ENCODE results near the gene RFPL3. TPM values are rescaled to one million over a fixed set of nuclear protein-coding genes. Genes with fewer than 3 reads are reported as not detected.

The RFPL3 gene
- total and polyA plus RNA-seq, 10 of the 15 experiments (the other 5 are each of a cell fraction or from before 2014, with no cell fraction given), result not detected

GRCh38 chr22:32331918-32332725, 25.5 kb upstream of the RFPL3 start (continued):
- TF ChIP-seq SRF (IDR thresholded peaks at IDR 0.05; ENCODE audit: low read depth in 2 of 2, low read length in 2 of 2) (no peak), ZNF384 (IDR thresholded peaks at IDR 0.05; ENCODE audit: borderline replicate concordance, low read depth, low read length) (no peak), TCF3 (IDR thresholded peaks at IDR 0.05; ENCODE audit: borderline replicate concordance, insufficient read depth, low read depth, low read length) (no peak), CBFB (IDR thresholded peaks at IDR 0.05; ENCODE audit: low read depth) (no peak)

GRCh38 chr22:32333141-32333768, 24.4 kb upstream of the RFPL3 start:
- no peaks in the 10 kb centered on the region for H4K20me1 ChIP-seq (ENCODE audit: control insufficient read depth, insufficient read depth)
- TF ChIP-seq NRF1 (conservative IDR thresholded peaks at IDR 0.05; ENCODE audit: low read depth, low read length), result no peak
- TF ChIP-seq STAT3 (IDR thresholded peaks at IDR 0.05; ENCODE audit: low read depth, low read length), result no peak
- SMC1A ChIA-PET (ENCODE audit: uncharacterized antibody, unreplicated experiment), result no interaction called here
- no peak overlapping the region for H3K4me2 ChIP-seq (ENCODE audit: control insufficient read depth, insufficient read depth)
- RAD21 ChIA-PET (ENCODE audit: unreplicated experiment), result no interaction called here
- BruUV-seq (replicated peaks), result no TSS peak
- POLR2A ChIA-PET, result no interaction called here
- CTCF ChIA-PET, result no interaction called here
- no peak for FAIRE-seq
- H3K36me3 ChIP-seq (ENCODE audit: control insufficient read depth in 2 of 2, insufficient read depth in 2 of 2, low read length in 1 of 2), result no peaks in the 10 kb centered on the region
- H3K79me2 ChIP-seq (ENCODE audit: control insufficient read depth, insufficient read depth, low read length), result no peaks in the 10 kb centered on the region
- in situ Hi-C loops (cut with MboI), result no loop called here
- no peaks in the 10 kb centered on the region for H3K27me3 ChIP-seq (replicated peaks in 1 of 2; ENCODE audit: control insufficient read depth in 2 of 2, insufficient read depth in 2 of 2, low read length in 1 of 2)
- no peak for ATAC-seq
- DNase-seq (ENCODE audit: low read depth, low spot score), result no peak
- H3K4me1 ChIP-seq (ENCODE audit: control insufficient read depth, insufficient read depth, low read length), result no peaks in the 10 kb centered on the region
- intact Hi-C loops (cut with micrococcal nuclease; ENCODE audit: unreplicated experiment), result no loop called here
- no peak overlapping the region for H3K4me3 ChIP-seq
- H3K9ac ChIP-seq (ENCODE audit: control insufficient read depth, insufficient read depth, low read length), result no peak overlapping the region
- WGBS (ENCODE audit: insufficient coverage, insufficient replicate concordance, low lambda C conversion rate, missing lambda C conversion rate), result 16% methylated on average over 10 of the region's 10 CpGs
- no peak overlapping the region for H2AFZ ChIP-seq (ENCODE audit: control insufficient read depth, low read depth, low read length)
- no peaks in the 10 kb centered on the region for H3K9me3 ChIP-seq (replicated peaks; ENCODE audit: control insufficient read depth, insufficient read depth, low read length)
- no peak overlapping the region for H3K27ac ChIP-seq (ENCODE audit: control insufficient read depth, insufficient read depth)

Measured in GM12878 (cell line).